Non-pigmented ciliary epithelial cell (primary cell): ENCODE results near the gene VIM.
"Not testable (repeated sequence)": the region's sequence is repeated elsewhere in the genome, so short reads cannot be mapped to it uniquely, and the experiment has no call there.

Experiments
- DNase-seq: peaks from one replicate; pipeline ENCODE4 v3.0.0-alpha.2; 2010; ENCODE audit warnings: low read depth

The VIM gene

GRCh38 chr10:17232276-17232960, 4.4 kb downstream of the VIM start:
- DNase-seq, result no peak

- no peak for DNase-seq
These were observed 5.4 kb downstream of the VIM start for GRCh38 chr10:17233286-17233991.

- DNase-seq, result no peak
These were observed 6.4 kb downstream of the VIM start for GRCh38 chr10:17234431-17234945.

GRCh38 chr10:17235136-17235535, 7.1 kb downstream of the VIM start:
- DNase-seq, result no peak

- no peak for DNase-seq
These were observed 8.6 kb downstream of the VIM start for GRCh38 chr10:17236468-17237148.

GRCh38 chr10:17237149-17237527, 9.1 kb downstream of the VIM start:
- DNase-seq, result no peak

- no peak for DNase-seq
These were observed 9.9 kb downstream of the VIM start for GRCh38 chr10:17237915-17238444.

- DNase-seq, result no peak
These were observed 10.6 kb downstream of the VIM start for GRCh38 chr10:17238445-17239291.

GRCh38 chr10:17239345-17240085, 11.5 kb downstream of the VIM start:
- DNase-seq, result no peak

GRCh38 chr10:17240096-17240495, 12.1 kb downstream of the VIM start:
- no peak for DNase-seq

GRCh38 chr10:17240616-17241015, 12.6 kb downstream of the VIM start:
- DNase-seq, result no peak

GRCh38 chr10:17241611-17242333, 13.7 kb downstream of the VIM start:
- no peak for DNase-seq

- no peak for DNase-seq
These were observed 16.8 kb downstream of the VIM start for GRCh38 chr10:17244700-17245365.

GRCh38 chr10:17247210-17247609, 19.2 kb downstream of the VIM start:
- DNase-seq, result no peak

- DNase-seq, result no peak
These were observed 20.9 kb downstream of the VIM start for GRCh38 chr10:17248964-17249363.

GRCh38 chr10:17249820-17250219, 21.8 kb downstream of the VIM start:
- DNase-seq, result no peak

- DNase-seq, result no peak
These were observed 22.7 kb downstream of the VIM start for GRCh38 chr10:17250736-17251135.

- not testable (repeated sequence) for DNase-seq
These were observed 26.6 kb downstream of the VIM start for GRCh38 chr10:17254543-17255050.

GRCh38 chr10:17255512-17255911, 27.5 kb downstream of the VIM start:
- DNase-seq, result no peak

GRCh38 chr10:17256051-17256450, 28.0 kb downstream of the VIM start:
- DNase-seq, result no peak
